NK-92 treated with Interleukin-12 subunit alpha and Interleukin-12 subunit beta, amount 100 ng/mL, for 24 hours (cell line): ENCODE data around the gene SRSF12.

ENCODE experiments used
- DNase-seq: peaks from one replicate; lab custom pipeline; 2025; lab: John Stamatoyannopoulos, UW

SRSF12 gene

DNA sequence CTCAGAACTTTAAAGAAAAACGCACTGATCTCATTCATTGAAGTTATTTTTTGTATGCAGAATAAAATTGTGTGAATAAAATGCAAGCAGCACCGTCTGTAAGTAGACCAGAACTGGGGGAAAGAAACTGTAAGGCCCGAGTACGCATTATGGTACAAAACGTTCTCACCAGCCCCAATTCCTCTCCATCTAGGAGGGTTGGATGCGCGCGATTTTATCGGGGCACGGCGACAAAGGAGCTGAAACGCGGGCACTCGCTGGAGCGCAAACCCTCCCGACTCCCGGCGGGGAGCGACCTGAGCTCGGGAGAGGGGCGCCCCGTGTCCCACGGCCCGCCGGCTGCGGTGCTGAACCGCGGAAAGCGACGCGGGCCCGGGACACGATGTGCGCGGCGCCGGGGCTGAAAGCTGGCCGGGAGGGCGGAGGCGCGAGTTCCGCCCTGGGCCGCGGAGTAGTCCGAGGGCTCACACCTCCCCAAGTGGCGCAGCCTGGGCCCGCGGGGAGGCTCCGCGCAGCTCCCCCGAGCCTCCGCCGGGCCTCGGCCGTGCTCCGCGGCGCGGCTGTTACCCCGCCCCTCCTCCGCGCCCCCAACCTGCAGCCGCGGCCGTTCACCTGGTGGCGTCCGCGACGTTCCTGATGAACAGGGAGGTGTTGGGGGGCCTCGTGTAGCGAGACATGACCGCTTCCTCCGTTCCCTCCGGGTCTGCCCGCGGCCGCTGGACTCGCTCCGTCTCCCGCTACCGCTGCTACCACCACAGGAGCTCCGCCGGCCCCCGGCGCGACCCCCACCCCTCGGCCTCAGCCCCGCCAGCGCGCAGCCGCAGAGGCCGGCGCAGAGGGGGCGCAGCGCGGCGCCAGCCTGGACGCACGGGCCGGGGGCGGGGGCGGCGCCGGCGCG, at the start of gene SRSF12:
TSS of gene SRSF12 (minus strand) at position 861 of the 898 bp plus-strand sequence. CDS start at position 677, 184 bp downstream.
- no peak for DNase-seq

DNA sequence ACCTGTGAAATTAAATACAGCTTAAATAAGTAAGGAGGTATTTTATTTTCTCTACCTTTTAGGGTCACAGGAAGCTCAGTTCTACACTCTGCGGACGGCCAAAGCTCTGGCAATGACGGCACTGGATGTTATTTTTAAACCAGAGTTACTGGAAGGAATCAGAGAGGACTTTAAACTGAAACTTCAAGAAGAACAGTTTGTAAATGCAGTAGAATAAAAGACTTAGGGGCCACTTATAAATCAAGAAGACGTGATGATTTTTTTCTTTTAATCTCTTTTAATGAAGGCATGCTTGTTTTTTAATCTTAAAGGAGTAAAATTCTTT, 44.1 kb upstream of the SRSF12 start:
- no peak for DNase-seq

DNA sequence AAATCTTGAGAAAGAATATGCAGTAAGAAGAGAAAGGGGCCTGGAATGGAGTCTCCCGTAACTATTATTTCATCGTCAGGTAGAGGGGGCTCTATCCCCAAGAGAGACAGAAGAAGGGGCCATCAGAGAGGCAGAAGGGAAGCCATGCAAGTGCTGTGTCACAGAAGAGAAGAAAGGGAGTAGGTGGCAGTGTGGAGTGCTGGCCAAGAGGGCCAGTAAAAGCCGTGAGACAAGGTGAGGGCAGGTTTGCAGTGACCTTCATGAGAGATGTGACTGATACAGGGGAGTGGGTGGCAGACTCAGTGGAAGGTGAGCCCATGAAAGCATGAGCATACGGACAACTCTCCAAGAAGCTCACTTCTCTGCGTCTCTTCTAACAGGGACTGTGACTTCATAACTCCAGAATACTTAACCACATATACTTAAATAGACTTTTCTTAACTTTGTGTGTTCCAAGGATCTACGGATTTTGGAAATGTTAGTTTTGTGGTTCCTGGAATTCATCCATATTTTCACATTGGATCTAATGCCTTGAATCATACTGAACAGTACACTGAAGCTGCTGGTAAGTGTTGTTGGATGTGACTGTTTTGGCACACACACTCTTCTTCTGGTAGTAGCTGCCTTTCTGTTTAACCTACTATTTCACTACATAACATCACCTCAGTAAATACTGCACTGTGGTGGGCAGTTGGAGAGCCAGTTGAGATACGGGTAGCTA, 43.6 kb upstream of the SRSF12 start:
- no peak for DNase-seq

DNA sequence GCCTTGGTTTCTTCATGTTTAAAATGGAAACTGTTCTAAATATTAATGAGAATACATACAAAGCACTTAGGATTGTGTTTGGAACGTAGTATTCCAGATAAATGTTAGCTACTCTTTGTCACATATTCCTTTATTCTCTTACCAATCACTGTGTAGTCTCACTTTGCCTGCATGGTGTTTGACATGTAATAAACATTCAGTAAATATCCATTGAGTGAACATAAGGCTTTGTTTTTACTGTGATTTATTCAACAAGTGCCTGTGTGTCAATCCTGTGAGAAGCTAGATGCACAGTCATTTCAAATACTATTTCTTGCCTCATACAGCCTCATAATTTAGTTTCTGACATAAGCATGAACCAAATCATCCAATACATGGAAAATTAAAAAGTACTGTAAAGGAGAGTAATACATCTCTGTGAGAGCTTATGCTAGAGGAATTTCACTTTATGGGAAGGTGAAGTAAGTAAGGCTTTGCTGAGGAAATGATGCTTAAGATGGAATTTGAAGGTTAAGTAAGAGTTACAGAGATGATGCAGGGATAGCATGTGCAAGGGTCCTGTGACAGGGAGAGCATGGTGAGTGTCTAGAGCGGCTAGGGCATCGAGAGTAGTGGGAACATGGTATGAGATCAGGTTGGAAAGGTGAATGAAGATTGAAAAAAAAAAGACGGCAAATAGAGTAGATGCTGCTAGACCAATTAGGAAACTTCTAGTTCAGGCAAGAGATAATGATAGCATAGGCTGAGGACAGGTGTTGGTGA, 42.6 kb upstream of the SRSF12 start:
- no peak for DNase-seq

DNA sequence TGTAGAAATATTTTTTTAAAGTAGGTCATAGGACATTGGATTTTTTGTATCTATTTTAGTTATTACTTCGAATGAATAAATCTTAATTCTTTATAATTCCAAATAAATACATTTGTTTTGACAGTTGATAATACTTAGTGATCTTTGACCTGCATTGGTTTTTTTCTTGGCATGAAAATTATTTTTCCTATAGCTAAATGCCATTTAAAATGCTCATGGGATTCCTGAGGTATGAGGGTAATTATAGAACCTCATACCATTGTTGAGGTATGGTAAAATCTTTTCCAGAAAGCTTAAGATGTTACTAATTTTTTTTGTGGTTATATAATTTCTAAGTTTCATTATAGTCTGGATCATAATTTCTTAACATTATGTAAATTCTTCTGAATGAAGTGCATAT, 36.3 kb upstream of the SRSF12 start:
- no peak for DNase-seq

DNA sequence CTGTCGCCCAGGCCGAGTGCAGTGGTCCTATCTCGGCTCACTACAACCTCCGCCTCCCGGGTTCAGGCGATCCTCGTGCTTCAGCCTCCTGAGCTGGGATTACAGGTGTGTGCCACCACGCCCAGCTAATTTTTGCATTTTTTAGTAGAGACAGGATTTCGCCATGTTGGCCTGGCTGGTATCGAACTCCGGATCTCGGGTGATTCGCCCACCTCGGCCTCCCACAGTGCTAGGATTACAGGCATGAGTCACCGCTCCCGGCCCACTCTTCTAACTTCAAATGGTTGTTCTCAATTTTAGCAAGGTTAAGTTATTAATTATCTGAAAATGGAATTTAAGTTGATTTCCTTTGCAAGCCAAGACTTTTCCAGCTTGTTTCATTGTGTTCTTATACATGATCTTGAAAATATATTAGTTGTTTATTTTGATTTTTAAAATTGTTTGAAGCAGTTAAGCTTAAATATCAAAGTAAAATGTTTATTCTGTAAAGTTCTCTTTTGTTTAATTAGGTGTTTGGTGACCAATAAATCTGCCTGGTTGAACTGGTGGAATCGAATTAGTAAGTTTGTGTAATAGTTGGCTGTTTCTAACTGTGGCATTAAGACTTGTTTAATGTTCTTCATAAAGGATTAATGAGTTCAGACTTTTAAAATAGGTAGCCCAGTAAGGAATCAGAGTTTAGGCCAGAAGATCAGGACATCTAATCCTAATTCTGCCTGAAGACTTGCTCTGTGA, 30.3 kb upstream of the SRSF12 start:
- DNase-seq = no peak

DNA sequence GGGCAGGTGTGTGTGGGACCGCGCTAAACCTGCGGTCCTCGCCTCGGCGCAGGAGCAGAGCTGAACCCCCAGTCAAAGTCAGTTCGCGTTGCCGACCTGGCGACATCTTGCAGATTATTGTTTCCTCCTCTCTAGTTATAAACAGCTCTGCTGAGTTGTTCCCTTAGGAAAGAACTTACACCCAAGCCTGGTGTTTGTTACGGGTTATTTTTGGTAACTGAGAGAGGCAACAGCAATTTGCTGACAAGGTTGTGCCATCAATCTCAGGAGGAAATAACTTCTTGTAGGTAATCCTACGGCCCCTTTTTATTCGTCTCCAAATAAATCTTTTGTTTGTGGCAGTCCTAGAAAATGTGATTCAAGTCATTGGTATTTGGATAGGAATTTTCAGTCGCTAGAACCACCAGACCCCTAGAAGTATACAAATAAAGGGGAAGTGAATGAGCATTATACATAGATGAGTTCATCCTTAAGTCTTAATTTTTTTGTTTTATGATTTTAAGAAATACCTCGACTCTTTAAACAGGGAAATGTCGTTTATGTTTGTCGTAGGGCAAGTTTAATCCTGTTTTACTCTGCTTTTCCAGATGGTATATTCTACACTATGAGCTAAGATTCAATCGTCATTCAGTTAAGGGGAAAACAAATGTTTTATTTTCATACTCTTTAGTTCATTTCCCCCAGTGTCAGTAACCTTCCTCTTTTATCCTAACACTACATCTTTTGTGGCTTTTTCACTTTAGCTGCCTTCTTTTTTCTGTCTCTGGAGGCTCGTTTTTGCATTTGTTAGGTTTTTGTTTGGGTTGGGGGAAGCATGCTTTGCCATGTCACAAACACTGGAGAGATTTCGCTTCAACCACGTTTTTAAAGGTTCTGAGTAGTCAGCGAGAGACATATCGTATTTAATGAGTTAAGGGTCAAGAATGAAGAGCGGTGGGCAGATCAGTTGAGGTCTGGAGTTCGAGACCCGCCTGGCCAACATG, 29.1 kb upstream of the SRSF12 start:
- no peak for DNase-seq

DNA sequence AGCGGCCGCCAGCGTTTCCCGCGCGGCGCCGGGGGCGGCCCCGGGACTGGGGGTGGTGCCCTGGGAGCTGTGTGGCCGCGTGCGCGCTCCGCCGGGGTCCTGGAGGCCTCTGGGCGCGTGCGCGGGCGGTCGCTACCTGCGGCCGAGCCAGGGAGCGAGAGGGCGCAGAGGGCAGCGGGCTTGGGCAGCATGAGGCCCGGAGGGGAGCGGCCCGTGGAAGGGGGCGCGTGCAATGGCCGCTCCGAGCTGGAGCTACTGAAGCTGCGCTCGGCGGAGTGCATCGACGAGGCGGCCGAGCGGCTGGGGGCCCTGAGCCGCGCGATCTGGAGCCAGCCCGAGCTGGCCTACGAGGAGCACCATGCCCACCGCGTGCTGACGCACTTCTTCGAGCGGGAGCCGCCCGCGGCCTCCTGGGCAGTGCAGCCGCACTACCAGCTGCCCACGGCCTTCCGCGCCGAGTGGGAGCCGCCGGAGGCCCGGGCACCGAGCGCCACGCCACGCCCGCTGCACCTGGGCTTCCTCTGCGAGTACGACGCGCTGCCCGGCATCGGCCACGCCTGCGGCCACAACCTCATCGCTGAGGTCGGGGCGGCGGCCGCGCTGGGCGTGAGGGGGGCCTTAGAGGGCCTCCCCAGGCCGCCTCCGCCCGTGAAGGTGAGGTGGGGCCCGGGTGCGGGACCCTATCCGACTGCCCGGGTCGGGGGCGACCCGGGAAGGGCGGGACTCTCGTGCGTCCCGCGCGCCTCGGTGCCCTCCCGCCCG, 28.3 kb upstream of the SRSF12 start, which contains the start of gene PM20D2:
TSS of gene PM20D2 (plus strand) at position 100 of the 762 bp plus-strand sequence. CDS start at position 190, 90 bp downstream.
- DNase-seq = peak; percentile 85

DNA sequence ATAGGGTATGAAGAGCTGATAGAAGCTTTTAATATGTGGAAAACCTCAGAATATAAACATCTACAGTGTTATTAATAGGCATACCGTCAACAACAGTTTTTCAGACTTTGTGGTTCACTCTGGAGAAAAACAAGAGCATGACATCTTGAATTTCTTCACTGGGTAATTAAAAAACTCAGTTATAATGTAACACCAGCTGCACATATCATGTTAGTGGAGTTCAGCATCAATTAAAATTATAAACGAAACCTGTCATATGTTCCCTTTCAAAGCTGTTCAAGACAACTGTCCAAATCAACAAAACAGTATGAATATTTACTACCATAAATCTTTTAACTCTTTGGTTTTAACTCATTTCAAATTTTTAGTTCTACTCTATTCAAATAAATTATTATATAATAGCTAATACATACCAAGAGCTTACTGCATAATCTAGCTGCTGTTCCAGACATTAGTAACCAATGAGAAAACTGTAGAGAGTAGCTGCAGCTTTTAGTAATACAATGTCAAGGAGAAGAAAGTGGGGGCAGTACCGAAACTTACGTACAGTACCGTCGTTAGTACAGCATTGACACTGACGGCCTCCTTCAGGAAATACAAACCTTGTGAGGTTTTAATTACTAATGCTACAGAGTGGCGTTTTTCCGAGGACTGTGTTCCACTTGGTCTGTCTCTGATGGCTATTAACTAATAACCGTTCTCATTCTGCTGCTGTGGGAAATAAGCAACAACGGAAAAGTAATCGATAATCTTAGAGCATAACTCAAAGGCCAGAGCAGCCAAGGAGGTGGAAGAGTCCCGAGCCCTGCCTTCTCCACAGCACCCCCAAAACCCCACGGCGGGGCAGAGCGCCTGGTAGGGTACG, 27.5 kb upstream of the SRSF12 start:
- peak; percentile 32 for DNase-seq

DNA sequence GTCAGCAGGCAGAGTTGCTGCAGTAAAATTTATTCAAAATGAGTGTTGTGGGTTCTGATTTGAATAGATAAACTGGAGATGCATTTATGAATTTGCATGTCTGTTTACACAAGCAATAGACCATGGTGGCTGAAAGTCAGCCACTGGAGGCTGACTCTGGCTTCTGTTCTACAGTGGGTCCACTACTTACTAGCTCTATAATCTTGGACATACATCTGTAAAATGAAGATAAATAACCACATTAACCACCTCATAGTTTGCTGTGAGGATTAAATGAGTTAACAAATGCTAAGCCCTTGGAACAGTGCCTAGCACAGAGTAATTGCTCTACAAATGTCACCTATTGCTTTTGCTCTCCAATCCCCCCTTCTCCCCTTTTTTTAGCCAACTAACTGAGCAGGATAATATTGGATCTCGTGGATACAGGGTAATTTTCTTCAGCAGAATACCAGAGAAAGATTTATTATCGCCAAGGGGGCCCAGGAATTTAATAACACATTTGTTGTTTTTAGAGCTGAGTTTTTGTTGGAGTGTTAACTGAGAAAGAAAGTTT, 26.6 kb upstream of the SRSF12 start:
- no peak for DNase-seq

DNA sequence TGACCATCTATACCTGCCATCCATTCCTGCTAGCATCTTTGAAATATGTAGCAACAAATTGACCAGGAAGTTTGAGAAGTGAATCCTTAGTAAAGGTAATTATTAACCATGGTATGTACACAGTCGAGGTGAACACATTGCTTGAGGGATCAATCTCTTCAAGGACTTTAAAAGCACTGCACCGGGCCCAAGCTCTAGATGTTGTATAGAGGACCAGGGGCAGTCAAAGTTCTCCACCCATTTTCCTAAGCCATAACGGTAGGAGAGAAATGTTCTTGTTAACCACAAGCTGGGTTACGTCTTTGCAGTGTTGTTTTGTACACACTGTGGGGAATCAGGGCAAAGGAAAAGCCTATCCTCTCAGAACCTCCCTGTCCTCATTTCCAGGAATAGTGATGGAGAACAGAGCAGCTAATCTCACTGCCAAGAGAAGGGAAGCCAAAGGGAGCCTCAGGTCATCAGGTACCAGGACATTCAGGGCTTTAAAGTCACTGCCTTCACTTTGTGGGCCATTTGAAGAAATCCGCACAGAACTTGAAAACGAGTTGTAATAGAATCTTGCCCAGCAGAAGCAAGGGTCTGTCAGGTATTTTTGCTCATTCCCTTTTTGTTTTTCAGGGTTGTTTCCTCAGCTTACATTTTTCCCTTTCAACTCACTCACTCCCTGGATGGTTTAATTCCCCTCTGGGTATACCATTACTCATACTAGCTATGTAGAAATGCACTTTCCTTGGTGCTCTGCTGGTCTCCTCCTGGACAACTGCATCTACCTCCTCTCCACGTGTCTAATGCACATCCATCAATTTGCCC, 22.7 kb upstream of the SRSF12 start:
- DNase-seq = no peak

DNA sequence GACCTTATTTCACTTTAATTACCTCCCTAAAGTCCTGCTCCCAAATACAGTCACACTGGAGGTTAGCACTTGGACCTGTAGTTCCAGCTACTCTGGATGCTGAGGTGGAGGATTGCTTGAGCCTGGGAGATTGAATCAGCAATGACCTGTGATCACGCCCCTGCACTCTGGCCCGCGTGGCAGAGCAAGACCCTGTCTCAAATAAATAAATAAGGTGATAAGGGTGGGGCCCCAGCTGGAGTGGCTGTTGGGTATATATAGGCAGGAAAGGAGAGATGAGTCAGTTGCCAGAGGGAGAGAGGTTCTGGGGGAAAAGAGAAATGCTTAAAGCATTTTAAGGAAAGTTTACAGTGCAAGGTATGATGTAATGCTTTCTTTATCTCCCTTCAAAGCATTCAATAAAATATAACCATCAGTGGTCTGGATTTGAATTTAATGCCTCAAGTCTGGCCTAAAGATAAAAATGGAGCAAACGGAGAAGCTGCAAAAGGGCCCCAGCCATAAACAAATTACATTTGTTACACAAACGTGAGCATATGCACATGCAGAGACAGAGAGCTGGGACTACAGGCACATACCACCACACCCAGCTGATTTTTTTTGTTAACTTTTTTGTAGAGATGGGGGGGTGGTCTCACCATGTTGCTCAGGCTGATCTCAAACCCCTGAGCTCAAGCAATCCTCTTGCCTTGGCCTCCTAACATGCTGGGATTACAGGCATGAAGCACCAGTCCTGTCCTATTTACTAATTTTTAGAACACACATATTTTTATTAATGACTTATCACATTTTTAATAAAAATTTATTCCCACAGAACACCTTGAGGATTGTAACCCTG, 21.9 kb upstream of the SRSF12 start:
- DNase-seq = no peak

DNA sequence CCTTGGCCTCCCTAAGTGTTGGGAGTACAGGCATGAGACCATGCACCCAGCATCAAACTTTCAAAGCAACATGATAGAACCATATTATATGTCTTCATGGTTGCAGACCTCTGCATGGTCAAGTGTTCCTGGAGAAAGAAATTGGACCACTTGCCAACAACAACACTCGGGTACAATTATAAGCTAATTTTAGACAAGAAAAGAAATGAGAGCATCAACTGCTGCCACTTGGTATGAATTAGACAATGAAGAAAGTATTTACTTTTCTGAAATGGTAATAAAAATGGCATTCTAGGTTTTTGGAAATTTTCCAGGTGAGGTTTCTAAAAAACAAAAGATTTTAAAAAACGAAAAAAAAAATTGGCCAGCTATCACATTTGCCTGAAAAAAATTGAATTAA, 20.3 kb upstream of the SRSF12 start:
- no peak for DNase-seq

DNA sequence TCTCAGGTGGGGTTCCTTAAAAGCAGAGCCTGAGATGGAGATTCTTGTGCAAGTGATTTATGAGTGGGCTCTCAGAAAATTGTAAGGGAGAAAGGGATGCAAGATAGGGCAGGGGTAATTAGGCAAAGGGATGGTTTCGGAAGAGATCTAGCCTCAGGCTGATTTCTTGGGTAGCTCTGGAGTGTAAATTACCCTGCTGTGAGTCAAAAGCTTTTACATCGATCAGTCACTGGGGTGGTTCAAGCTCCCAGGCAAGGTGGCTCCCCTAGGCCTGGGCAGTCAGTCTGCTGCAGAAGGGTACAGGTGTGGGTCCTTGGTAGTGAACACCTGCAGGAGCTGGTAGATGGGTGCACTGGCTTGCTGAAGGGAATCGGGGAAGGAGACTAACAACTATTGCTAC, 16.9 kb upstream of the SRSF12 start:
- DNase-seq = no peak

DNA sequence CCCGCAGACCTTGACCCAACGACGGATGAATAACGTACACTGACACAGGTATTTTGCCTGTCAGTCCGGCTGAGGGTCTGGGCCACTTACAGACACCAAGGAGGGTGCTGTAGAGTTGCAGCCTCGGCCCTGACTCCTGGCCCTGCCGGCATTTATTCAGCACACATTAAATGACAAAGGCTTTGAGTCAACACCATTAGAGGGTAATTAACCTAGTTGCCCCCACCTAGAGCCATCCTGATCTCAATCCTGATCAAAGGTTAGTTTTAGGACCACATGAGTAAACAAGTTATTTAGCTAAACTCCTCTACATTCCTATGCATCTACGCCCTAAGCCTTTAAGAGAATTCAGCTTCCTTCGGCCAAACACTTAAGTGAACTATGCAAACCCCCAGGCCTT, 16.1 kb upstream of the SRSF12 start:
- DNase-seq = no peak

DNA sequence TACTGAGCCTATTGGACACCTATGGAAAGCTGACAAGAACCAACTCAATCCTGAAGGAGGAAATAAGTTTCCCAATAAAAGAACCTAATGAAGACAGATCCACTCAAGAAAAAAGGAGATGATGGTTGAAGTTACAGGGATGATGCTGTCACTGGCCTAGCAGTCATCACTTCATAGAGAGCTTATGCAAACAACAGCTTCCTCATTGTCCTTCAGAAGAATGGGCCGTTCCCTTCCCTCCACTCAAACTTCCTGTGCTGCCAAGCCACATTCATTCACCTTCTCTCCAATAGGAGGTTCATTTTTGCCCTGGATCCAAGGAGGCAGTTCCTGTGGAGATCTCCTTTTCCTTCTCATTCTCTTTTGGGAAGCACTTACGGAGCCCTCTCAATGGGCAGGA, 14.2 kb upstream of the SRSF12 start:
- DNase-seq = no peak

DNA sequence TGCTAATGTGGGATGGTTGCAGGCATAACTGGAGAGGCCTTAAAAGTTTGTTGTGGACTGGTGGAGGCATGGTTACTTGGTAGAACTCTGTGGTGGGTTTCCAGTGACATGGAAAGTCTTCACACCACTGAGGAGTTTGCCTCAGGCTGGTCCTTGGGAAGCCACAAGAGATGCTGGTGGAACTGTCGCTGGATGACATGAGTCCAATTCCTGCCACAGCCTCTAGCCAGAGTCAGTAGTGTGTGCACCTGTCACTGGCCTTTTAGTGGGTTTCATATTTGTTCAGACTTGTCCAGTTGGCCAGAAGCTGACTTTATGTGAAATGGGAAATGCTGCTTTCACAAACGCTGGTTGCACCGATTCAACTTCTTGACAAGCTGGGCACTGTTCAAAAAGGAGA, 13.7 kb upstream of the SRSF12 start:
- DNase-seq = no peak
